Adrenal gland (tissue), 19 donors: ENCODE measurements around the gene ZFP64. TPM values are rescaled to one million over a fixed set of nuclear protein-coding genes. Genes with fewer than 3 reads are reported as not detected.

Experiments
- DNase-seq, 7 donors: peaks; one replicate each; pipeline ENCODE4 v3.0.0-alpha.2; 2019 to 2020
- H3K27ac ChIP-seq, 5 donors: fragments of 200-600 bp; sonication (generic) in 4 of 5; 1 replicate in 3 of 5; 2 replicates in 2 of 5; pipeline versions ENCODE4 v1.5.1 to v1.8.0; 2016 to 2020; ENCODE audit warnings: mild to moderate bottlenecking in 1 of 5
- H3K27me3 ChIP-seq: fragments of 200-600 bp; 2 replicates; pipeline ENCODE4 v1.8.0; 2021
- H3K36me3 ChIP-seq, 2 donors: fragments of 200-600 bp; replicated peaks in 1 of 2; 1 replicate in 1 of 2; 2 replicates in 1 of 2; pipeline versions ENCODE4 v1.5.1 to v1.8.0; 2018 to 2022
- H3K4me1 ChIP-seq, 2 donors: fragments of 200-600 bp; replicated peaks in 1 of 2; 1 replicate in 1 of 2; 2 replicates in 1 of 2; pipeline versions ENCODE4 v1.5.1 to v1.8.0; 2018 to 2021
- H3K4me3 ChIP-seq, 4 donors: fragments of 200-600 bp; sonication (generic) in 3 of 4; one replicate each; pipeline ENCODE4 v1.5.1; 2016 to 2018
- H3K9me3 ChIP-seq, 3 donors: fragments of 200-600 bp; sonication (generic) in 1 of 3; replicated peaks in 1 of 3; 1 replicate in 2 of 3; 2 replicates in 1 of 3; pipeline versions ENCODE4 v1.5.1 to v1.8.0; 2016 to 2021
- POLR2A ChIP-seq, 2 donors: fragments of 450-650 bp; IDR thresholded peaks; one replicate each; pipeline ENCODE4 v1.6.1; 2017; ENCODE audit warnings: antibody characterized with exemption in 2 of 2, mild to moderate bottlenecking in 2 of 2, moderate library complexity in 1 of 2
- WGBS, 4 donors: extraction: QIAGEN DNeasy Blood & Tissue Kit in 2 of 4; methylation state at CpG; one replicate each; pipeline versions ENCODE4 v1.1.5 to v1.1.7; 2013 to 2017; 5-methylcytosine and 5-hydroxymethylcytosine counted together
- intact Hi-C, 2 donors: fragments of 100-400 bp; cut with DNase I; formaldehyde crosslinking; loops; one replicate each; pipeline versions ENCODE4 v1.14.1 to v1.15.0; 2022 to 2023
- long read RNA-seq, 10 donors: library from polyadenylated mRNA in 3 of 10; unstranded in 2 of 10; stranded (forward) in 1 of 10; transcript quantifications; one replicate each; pipeline ENCODE4 v2.0.0 and lab custom pipeline, GENCODE V29; 2021 to 2026
- polyA plus RNA-seq, 3 donors: library from polyadenylated mRNA; stranded (reverse); fragments of 200-250 nt in 2 of 3; fragments of 350-450 nt in 1 of 3; fragmentation: Illumina TruSeq in 1 of 3; extraction: RNeasy Lipid Tissue Mini Kit (QIAGEN cat#74804) in 1 of 3; gene quantifications; one replicate each; pipeline ENCODE4 v1.2.3, GENCODE V29; 2013 to 2014
- total RNA-seq, 9 donors: library from RNA; depleted of rRNA in 4 of 9; stranded (reverse); fragments of >200 nt in 4 of 9; fragments of 120-200 nt in 1 of 9; fragmentation: NEBNext Ultra II Directional in 1 of 9; extraction: Animal tissue kit (Norgen Biotek cat#: 25700) in 1 of 9; gene quantifications; one replicate each; pipeline versions ENCODE4 v1.1.0 to v1.2.4, GENCODE V29; 2013 to 2023
- TF ChIP-seq, protein P1 (sequence below), 6 experiments: fragments of 450-650 bp in 4 of 6; fragments of 200-600 bp in 2 of 6; sonication (generic) in 1 of 6; IDR thresholded peaks; 1 replicate in 5 of 6; 2 replicates in 1 of 6; pipeline versions ENCODE4 v1.5.1 to v1.8.0; 2016 to 2021; ENCODE audit warnings: antibody characterized with exemption in 6 of 6, mild to moderate bottlenecking in 2 of 6, moderate library complexity in 1 of 6
- donor health status: healthy with polysubstance abuse.
- donor health status: Bipolar disorder and iron deficiency.
- donor health status: DM: yes; HTN: yes; CAD: no.
- donor health status: DM: no; HTN: no; CAD: no.
- donor health status: DM: no; HTN: no; CAD: no.
- donor health status: DM: yes; HTN: yes; CAD: no.

Gene ZFP64
- 10 to 100 TPM in 6 of 9 donors, 1 to 10 TPM in 3; 6.8 to 27.6 (median 13.9) TPM for total RNA-seq
- 10 to 100 TPM in 1 of 3 donors, 1 to 10 TPM in 2; 2.3 to 13.2 (median 3.5) TPM for polyA plus RNA-seq
- long read RNA-seq, donor 1: 0 reads
- long read RNA-seq, donor 2, partial matches to known transcripts: 0 of 1 reads
- long read RNA-seq, donor 2, other reads (novel, unspliced or antisense): 0 of 1 reads
- long read RNA-seq, donor 3: 0 reads
- long read RNA-seq, donor 4, partial matches to known transcripts: 0 of 4 reads
- long read RNA-seq, donor 4, other reads (novel, unspliced or antisense): 2 of 4 reads
- long read RNA-seq, donor 5, transcript ZFP64-201 (6 exons, 3,264 nt): major isoform, 9 of 20 reads
- long read RNA-seq, donor 5, partial matches to known transcripts: 1 of 20 reads
- long read RNA-seq, donor 5, other reads (novel, unspliced or antisense): 4 of 20 reads
- long read RNA-seq, donor 6, partial matches to known transcripts: 0 of 2 reads
- long read RNA-seq, donor 6, other reads (novel, unspliced or antisense): 1 of 2 reads
- long read RNA-seq, donor 7, partial matches to known transcripts: 0 of 1 reads
- long read RNA-seq, donor 7, other reads (novel, unspliced or antisense): 0 of 1 reads
- long read RNA-seq, donor 8: 0 reads
- long read RNA-seq, donor 9, partial matches to known transcripts: 0 of 2 reads
- long read RNA-seq, donor 9, other reads (novel, unspliced or antisense): 0 of 2 reads
- long read RNA-seq, donor 10: 0 reads

DNA sequence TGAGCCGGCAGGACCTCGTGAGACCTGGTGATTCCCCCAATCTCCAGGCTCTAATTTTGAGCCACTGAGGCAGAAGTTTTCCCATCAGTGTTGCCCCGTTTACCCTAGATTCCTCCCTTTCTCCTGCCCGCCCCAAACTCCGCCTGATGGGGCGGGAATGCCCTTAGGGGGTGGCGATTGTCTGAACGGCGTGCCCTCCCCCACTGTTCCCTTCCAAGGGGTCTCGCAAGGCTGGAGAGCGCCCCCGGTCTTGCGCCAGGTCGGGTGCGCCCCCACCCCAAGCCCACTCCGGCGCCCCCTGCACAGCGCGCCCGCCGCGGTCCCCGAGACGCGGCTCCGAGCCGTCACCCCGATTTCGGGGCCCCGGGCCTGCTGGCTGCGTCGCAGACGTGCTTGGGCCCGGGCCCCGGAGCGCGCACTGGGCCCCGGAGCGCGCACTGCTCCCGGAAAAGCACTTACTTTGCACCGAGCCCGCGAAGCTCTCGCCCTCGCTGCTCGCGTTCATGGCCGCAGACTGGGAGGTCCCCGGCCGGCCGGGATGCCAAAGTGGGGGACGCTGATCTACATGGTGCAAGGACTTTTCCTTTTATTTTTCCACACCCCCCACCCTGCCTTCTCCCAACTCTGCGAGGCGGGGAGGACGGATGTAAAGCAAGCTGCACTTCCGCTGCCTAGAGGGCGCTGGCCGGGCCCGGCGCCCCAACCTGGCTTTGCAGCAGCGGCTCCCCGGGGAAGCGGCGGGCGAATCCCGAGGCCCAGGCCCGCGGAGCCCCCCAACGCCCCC, at the start of gene ZFP64:
TSS of gene ZFP64 (minus strand) at position 648 of the 784 bp plus-strand sequence. CDS start at position 505, 143 bp downstream.
- no peaks in the 10 kb centered on the region for H3K9me3 ChIP-seq
- peak within 1 kb of the TSS; percentile 84 to 96 (median 92) for H3K4me3 ChIP-seq
- peaks cover 0 to 6% of the 10 kb centered on the region in 2 donors for H3K36me3 ChIP-seq
- H3K27ac ChIP-seq: peak within 1 kb of the TSS; percentile 65 to 88 (median 85)
- WGBS, 4 donors: 0% methylated on average over 12 to 70 of the region's 70 CpGs
- no peaks in the 10 kb centered on the region for H3K27me3 ChIP-seq
- TF ChIP-seq, protein P1, sequence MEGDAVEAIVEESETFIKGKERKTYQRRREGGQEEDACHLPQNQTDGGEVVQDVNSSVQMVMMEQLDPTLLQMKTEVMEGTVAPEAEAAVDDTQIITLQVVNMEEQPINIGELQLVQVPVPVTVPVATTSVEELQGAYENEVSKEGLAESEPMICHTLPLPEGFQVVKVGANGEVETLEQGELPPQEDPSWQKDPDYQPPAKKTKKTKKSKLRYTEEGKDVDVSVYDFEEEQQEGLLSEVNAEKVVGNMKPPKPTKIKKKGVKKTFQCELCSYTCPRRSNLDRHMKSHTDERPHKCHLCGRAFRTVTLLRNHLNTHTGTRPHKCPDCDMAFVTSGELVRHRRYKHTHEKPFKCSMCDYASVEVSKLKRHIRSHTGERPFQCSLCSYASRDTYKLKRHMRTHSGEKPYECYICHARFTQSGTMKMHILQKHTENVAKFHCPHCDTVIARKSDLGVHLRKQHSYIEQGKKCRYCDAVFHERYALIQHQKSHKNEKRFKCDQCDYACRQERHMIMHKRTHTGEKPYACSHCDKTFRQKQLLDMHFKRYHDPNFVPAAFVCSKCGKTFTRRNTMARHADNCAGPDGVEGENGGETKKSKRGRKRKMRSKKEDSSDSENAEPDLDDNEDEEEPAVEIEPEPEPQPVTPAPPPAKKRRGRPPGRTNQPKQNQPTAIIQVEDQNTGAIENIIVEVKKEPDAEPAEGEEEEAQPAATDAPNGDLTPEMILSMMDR (IDR thresholded peaks at IDR 0.05): peak in 4 of 6 experiments; percentile 8 to 41 (median 20)
- TF ChIP-seq POLR2A (IDR thresholded peaks at IDR 0.05): peak in 1 of 2 donors; percentile 35
- intact Hi-C loops: no loop called here
- H3K4me1 ChIP-seq: peaks cover 0 to 10% of the 10 kb centered on the region in 2 donors
- DNase-seq: peak; percentile 67 to 75 (median 68)

DNA sequence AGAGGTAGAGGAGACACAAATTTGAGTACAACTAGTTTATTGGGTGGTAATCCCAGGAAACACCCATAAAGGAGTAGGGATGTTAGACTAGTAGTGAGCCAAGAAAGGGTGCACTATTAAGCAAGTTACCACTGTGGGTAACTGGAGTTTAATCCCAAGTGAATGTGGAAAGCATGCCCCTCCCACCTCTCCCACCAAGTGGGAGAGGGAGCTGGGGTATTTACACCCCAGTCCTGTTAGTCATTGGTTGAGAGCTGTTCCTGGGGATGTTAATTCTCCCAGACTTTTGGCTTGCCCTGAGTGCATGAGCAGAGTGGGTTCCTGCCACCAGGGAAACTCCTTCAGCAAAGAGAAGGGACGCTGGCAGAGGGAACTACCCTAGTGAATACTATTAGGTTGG, 49.2 kb upstream of the ZFP64 start:
- TF ChIP-seq, protein P1 (IDR thresholded peaks at IDR 0.05): no peak
- no peak for TF ChIP-seq POLR2A (IDR thresholded peaks at IDR 0.05)
- H3K4me1 ChIP-seq: peaks cover 0 to 4% of the 10 kb centered on the region in 2 donors
- H3K4me3 ChIP-seq: no peak overlapping the region
- no peak for DNase-seq
- intact Hi-C loops: loop anchor here in 1 of 2 donors (10.0 kb wide), 2 partner anchors 134 to 1304 kb away; no protein-coding TSS in a partner anchor
- no peaks in the 10 kb centered on the region for H3K9me3 ChIP-seq
- H3K36me3 ChIP-seq: no peaks in the 10 kb centered on the region
- no peak overlapping the region for H3K27ac ChIP-seq
- WGBS, 4 donors: 77 to 92% (median 88%) methylated on average over 1 of the region's 1 CpG
- H3K27me3 ChIP-seq: no peaks in the 10 kb centered on the region

DNA sequence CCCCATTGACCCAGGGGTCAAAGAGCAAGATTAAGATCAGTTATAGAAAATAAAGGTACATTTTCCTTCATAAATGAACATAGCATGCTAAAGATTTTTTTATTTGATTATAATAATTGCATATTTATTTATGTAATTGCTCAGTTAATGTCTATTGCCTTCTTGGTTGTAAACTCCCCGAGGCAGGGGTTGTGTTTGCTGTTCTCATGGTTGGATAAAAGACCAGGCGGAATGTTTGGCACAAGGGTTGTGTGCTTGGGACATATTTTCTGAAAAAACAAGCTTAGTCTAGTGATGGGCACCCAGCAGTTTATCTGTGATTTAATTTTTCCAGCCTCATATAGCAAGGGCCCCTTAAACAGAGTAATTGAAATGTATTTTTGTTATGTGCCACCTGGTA, 47.5 kb upstream of the ZFP64 start:
- 75 to 94% (median 89%) methylated on average over 2 of the region's 2 CpGs for WGBS, 4 donors
- peaks cover 0 to 4% of the 10 kb centered on the region in 2 donors for H3K4me1 ChIP-seq
- TF ChIP-seq POLR2A (IDR thresholded peaks at IDR 0.05): no peak
- TF ChIP-seq, protein P1 (IDR thresholded peaks at IDR 0.05): no peak
- H3K9me3 ChIP-seq: no peaks in the 10 kb centered on the region
- no peaks in the 10 kb centered on the region for H3K27me3 ChIP-seq
- no peaks in the 10 kb centered on the region for H3K36me3 ChIP-seq
- H3K27ac ChIP-seq: no peak overlapping the region
- no peak overlapping the region for H3K4me3 ChIP-seq
- intact Hi-C loops: no loop called here
- no peak for DNase-seq
